Smooth muscle cell (in vitro differentiated cells): ENCODE results near the gene MACF1. TPM values are rescaled to one million over a fixed set of nuclear protein-coding genes. Genes with fewer than 3 reads are reported as not detected.
A peak's percentile ranks its signal among the peaks of the same experiment; 100 is the strongest.

Experiments
- DNase-seq: peaks from one replicate; lab custom pipeline; 2025; ENCODE audit not compliant: unreplicated experiment; lab: John Stamatoyannopoulos, UW
- H2AFZ ChIP-seq: fragments of 200-600 bp; sonication (generic); 2 replicates; pipeline ENCODE4 v1.6.0; 2016; ENCODE audit warnings: antibody characterized with exemption, low read depth, mild to moderate bottlenecking
- H3F3A ChIP-seq: fragments of 200-600 bp; sonication (generic); 2 replicates; pipeline ENCODE4 v1.6.0; 2017; ENCODE audit warnings: antibody characterized with exemption, low read depth
- H3K27ac ChIP-seq: fragments of 200-600 bp; sonication (generic); 2 replicates; pipeline ENCODE4 v1.5.1; 2016; ENCODE audit warnings: low read depth, mild to moderate bottlenecking
- H3K27me3 ChIP-seq: fragments of 200-600 bp; sonication (generic); 2 replicates; pipeline ENCODE4 v1.6.1; 2016; ENCODE audit warnings: low read depth, mild to moderate bottlenecking
- H3K36me3 ChIP-seq: fragments of 200-600 bp; sonication (generic); 2 replicates; pipeline ENCODE4 v1.5.1; 2016; ENCODE audit warnings: low read depth
- H3K4me1 ChIP-seq: fragments of 200-600 bp; sonication (generic); 2 replicates; pipeline ENCODE4 v1.5.1; 2016; ENCODE audit warnings: low read depth
- H3K4me2 ChIP-seq: fragments of 200-600 bp; sonication (generic); 2 replicates; pipeline ENCODE4 v1.6.0; 2016; ENCODE audit warnings: mild to moderate bottlenecking
- H3K4me3 ChIP-seq: fragments of 200-600 bp; sonication (generic); 2 replicates; pipeline ENCODE4 v1.5.1; 2016; ENCODE audit warnings: mild to moderate bottlenecking
- H3K79me2 ChIP-seq: fragments of 200-600 bp; sonication (generic); 2 replicates; pipeline ENCODE4 v1.6.0; 2016; ENCODE audit warnings: low read depth, mild to moderate bottlenecking
- H3K9ac ChIP-seq: fragments of 200-600 bp; sonication (generic); 2 replicates; pipeline ENCODE4 v1.6.0; 2016; ENCODE audit warnings: low read depth
- H3K9me3 ChIP-seq: fragments of 200-600 bp; sonication (generic); replicated peaks from 2 replicates; pipeline ENCODE4 v1.5.1; 2016; ENCODE audit warnings: low read depth
- H4K20me1 ChIP-seq: fragments of 200-600 bp; sonication (generic); 2 replicates; pipeline ENCODE4 v1.6.0; 2016; ENCODE audit warnings: low read depth
- WGBS: methylation state at CpG from one replicate; pipeline ENCODE4 v1.1.7; 2016; ENCODE audit warnings: low lambda C conversion rate; 5-methylcytosine and 5-hydroxymethylcytosine counted together
- polyA plus RNA-seq: library from polyadenylated mRNA; unstranded; fragments of >200 nt; fragmentation: Nextera tagmentation; extraction: Ambion mirVana; gene quantifications from 2 replicates; pipeline ENCODE4 v1.2.1, GENCODE V29; 2016
- total RNA-seq: library from RNA; depleted of rRNA; stranded (reverse); fragments of >200 nt; gene quantifications from 2 replicates; pipeline ENCODE4 v1.2.3, GENCODE V29; 2014
- TF ChIP-seq, protein P1 (sequence below): fragments of 200-600 bp; sonication (generic); IDR thresholded peaks from 2 replicates; pipeline ENCODE4 v1.5.1; 2017; ENCODE audit warnings: borderline replicate concordance, mild to moderate bottlenecking, antibody characterized with exemption; ENCODE audit not compliant: insufficient read depth, poor library complexity, severe bottlenecking

Gene MACF1
- total and polyA plus RNA-seq, 2 experiments from 2014 or later: 36.9 to 195 TPM

DNA sequence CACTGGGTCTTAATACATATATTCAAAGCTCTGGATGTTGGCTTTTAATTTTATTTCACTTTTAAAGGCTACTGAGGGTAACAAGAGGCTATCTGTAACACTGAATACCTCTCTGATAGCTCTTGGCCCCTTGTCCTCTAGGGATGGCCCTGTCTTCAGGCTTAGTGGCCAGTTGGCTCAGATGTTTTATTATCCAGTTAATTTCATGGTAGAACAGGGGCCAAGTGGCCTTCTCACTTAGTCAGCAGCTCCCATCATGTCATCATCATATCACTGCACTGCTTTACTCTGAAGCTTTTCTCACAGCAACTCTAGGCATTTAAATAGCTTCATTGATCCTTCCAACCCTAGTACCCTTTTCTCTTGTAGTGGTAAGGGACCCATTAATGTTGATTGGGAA lies 40.2 kb upstream of the MACF1 start:
- H3F3A ChIP-seq: peaks cover 30% of the 10 kb centered on the region
- H3K79me2 ChIP-seq: peaks cover 99% of the 10 kb centered on the region
- H3K9ac ChIP-seq: no peak overlapping the region
- no peaks in the 10 kb centered on the region for H3K9me3 ChIP-seq
- H3K27ac ChIP-seq: peak overlapping the region; percentile 49
- peaks cover 48% of the 10 kb centered on the region for H3K4me1 ChIP-seq
- H3K27me3 ChIP-seq: no peaks in the 10 kb centered on the region
- peaks cover 96% of the 10 kb centered on the region for H4K20me1 ChIP-seq
- H2AFZ ChIP-seq: no peak overlapping the region
- no peaks in the 10 kb centered on the region for H3K36me3 ChIP-seq
- H3K4me2 ChIP-seq: peak overlapping the region; percentile 43
- no peak overlapping the region for H3K4me3 ChIP-seq
- no peak for DNase-seq
- TF ChIP-seq, protein P1, sequence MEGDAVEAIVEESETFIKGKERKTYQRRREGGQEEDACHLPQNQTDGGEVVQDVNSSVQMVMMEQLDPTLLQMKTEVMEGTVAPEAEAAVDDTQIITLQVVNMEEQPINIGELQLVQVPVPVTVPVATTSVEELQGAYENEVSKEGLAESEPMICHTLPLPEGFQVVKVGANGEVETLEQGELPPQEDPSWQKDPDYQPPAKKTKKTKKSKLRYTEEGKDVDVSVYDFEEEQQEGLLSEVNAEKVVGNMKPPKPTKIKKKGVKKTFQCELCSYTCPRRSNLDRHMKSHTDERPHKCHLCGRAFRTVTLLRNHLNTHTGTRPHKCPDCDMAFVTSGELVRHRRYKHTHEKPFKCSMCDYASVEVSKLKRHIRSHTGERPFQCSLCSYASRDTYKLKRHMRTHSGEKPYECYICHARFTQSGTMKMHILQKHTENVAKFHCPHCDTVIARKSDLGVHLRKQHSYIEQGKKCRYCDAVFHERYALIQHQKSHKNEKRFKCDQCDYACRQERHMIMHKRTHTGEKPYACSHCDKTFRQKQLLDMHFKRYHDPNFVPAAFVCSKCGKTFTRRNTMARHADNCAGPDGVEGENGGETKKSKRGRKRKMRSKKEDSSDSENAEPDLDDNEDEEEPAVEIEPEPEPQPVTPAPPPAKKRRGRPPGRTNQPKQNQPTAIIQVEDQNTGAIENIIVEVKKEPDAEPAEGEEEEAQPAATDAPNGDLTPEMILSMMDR: no peak

DNA sequence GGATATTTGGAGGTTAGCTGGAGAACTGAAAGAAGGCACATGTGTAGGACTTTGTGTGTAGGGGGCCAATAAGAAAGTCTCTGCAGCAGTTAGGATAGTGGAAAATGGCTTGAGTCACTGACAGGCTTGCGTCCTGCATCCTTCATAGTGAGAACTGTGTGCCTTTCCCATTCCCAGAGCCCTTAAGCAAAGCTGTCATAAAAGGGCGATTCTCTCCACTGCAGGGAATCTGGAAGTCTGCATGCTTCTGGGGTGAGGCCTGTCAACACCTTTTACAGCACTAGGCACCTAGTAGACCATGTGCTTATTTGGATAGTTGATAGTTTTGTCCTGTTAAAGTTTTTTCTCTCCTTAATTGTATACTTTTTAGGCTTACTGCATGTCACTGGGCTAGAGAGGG lies 39.4 kb upstream of the MACF1 start:
- Histone ChIP-seq H3K4me2 (peak overlapping the region; percentile 43), H3K36me3 (no peaks in the 10 kb centered on the region), H2AFZ (no peak overlapping the region), H3K27me3 (no peaks in the 10 kb centered on the region), H3F3A (peaks cover 30% of the 10 kb centered on the region), H3K4me3 (no peak overlapping the region), H3K4me1 (peaks cover 44% of the 10 kb centered on the region), H3K79me2 (peaks cover 97% of the 10 kb centered on the region), H3K9ac (no peak overlapping the region), H3K9me3 (no peaks in the 10 kb centered on the region), H4K20me1 (peaks cover 94% of the 10 kb centered on the region), H3K27ac (peak overlapping the region; percentile 49)
- no peak for DNase-seq
- WGBS: 3% methylated on average over 2 of the region's 2 CpGs
- TF ChIP-seq, protein P1: no peak

DNA sequence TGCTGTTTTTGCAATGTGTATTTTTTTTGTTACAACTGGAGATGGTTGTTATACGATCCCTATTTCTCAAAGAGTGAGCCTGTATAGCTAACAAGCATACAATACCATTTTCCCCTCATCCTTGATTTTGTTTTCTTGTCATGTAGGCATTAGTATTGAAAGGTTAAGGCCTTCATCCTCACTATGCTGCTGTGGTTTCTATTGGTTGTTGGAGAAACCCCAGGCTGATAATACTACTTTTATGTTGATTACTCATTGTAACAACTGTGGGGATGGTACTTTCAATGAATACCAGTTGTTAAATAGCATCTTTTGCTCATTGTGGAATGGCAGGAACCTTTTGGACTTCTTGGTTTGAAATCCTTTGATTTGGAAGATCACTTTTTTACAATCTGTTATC lies 39.0 kb upstream of the MACF1 start:
- Histone ChIP-seq H3K79me2 (peaks cover 97% of the 10 kb centered on the region), H3K4me1 (peaks cover 44% of the 10 kb centered on the region), H3K4me2 (peak overlapping the region; percentile 43)

DNA sequence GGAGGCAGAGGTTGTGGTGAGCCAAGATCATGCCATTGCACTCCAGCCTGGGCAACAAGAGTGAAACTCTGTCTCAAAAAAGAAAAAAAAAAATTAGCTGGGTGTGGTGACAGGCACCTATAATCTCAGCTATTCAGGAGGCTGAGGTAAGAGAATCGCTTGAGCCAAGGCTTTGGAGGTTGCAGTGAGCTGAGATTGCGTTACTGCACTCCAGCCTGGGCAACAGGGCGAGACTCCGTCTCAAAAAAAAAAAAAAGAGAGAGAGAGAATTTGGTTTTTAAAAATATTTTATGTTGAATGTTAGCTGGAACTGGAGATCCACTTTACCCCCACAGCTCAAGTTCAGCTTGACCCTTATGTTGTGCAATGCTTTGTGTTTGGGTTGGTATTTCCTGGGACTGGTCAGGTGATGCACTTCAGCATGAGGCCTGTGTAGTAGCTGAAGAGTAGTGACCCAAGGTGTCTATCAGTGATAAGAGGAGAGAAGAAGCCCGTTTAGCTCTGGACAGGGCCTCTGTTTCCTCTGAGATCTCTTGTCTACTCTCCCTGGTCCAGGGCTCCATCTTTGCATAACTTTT lies 36.8 kb upstream of the MACF1 start:
- 82% methylated on average over 5 of the region's 5 CpGs for WGBS
- TF ChIP-seq, protein P1: no peak
- H3K36me3 ChIP-seq: no peaks in the 10 kb centered on the region
- peaks cover 59% of the 10 kb centered on the region for H3K4me1 ChIP-seq
- H3K27ac ChIP-seq: no peak overlapping the region
- H3K4me2 ChIP-seq: no peak overlapping the region
- H3K4me3 ChIP-seq: no peak overlapping the region
- H3K9ac ChIP-seq: no peak overlapping the region
- no peak overlapping the region for H2AFZ ChIP-seq
- H3K27me3 ChIP-seq: no peaks in the 10 kb centered on the region
- peaks cover 97% of the 10 kb centered on the region for H3K79me2 ChIP-seq
- peaks cover 98% of the 10 kb centered on the region for H4K20me1 ChIP-seq
- H3K9me3 ChIP-seq: no peaks in the 10 kb centered on the region
- DNase-seq: no peak
- peaks cover 30% of the 10 kb centered on the region for H3F3A ChIP-seq

More for the DNA sequence above, 39.0 kb upstream of the MACF1 start:
- Histone ChIP-seq H3K9ac (no peak overlapping the region), H3K4me3 (no peak overlapping the region), H4K20me1 (peaks cover 94% of the 10 kb centered on the region), H3K27me3 (no peaks in the 10 kb centered on the region), H3K27ac (peak overlapping the region; percentile 49), H3F3A (peaks cover 30% of the 10 kb centered on the region), H2AFZ (no peak overlapping the region), H3K36me3 (no peaks in the 10 kb centered on the region), H3K9me3 (no peaks in the 10 kb centered on the region)
- no peak for DNase-seq
- TF ChIP-seq, protein P1: no peak
- 42% methylated on average over 1 of the region's 1 CpG for WGBS
